ENCODE data around the gene ASPG. TPM values are rescaled to one million over a fixed set of nuclear protein-coding genes. Genes with fewer than 3 reads are reported as not detected.
"Not testable (repeated sequence)": the region's sequence is repeated elsewhere in the genome, so short reads cannot be mapped to it uniquely, and the experiment has no call there.

Gene ASPG
- total RNA-seq, 3 donors from 2014 or later = 0.19 TPM; not detected in 2

DNA sequence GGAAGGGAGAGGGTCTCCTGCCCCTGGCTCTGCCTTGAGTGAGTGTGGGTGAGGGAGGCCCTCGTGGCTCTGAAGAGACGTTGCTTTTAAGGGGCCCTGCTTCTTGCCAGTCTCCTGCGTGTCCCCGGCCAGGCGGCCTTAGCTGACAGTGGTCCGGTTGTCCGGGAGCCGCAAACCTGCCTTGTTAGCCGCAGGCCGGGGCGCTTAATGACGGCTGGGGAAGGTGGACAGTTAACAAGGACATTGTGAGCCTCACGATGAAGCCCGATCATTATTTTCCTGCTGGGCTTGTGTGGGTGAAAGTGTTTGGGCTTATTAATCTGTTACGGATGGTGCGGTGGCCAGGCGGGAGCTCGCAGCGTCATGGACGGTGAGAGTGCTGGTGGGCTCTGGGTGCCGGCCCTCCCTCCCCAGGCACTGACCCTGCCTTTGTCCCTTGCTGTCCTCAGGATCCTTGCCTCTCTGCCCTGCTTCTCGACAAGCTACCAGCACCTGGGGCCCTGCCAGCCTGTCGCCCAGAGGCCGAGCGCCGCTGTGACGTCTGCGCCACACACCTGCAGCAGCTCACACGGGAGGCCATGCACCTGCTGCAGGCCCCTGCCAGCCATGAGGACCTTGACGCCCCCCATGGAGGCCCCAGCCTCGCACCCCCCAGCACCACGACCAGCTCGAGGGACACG lies 66.2 kb downstream of the ASPG start:
- H3K4me1 Mint-ChIP-seq (ENCODE audit: low read depth) = no peaks in the 10 kb centered on the region
- no peak overlapping the region for H3K4me3 Mint-ChIP-seq
- peaks cover 2% of the 10 kb centered on the region for H3K27me3 Mint-ChIP-seq (ENCODE audit: low read depth)
- no peaks in the 10 kb centered on the region for H3K36me3 Mint-ChIP-seq (ENCODE audit: insufficient read depth)
- DNase-seq (no peak), ATAC-seq (no peak)
- H3K9me3 Mint-ChIP-seq = no peaks in the 10 kb centered on the region

DNA sequence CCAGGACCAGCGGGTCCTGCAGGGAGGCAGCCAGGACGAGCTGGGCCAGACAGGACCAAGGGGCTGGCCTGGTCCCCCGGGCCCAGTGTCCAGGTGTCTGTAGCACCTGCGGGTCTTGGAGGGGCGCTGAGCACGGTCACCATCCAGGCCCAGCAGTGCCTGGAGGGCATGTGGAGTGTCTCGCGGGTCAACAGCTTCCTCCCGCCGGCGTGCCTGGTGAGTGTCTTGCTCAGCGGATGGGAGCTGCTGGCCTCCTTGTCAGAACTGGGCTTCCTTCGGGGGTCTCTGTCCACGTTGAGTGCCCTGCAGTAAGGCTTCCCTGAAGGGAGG lies 66.7 kb downstream of the ASPG start:
- DNase-seq (no peak), ATAC-seq (no peak)
- Mint-ChIP-seq H3K9me3 (no peaks in the 10 kb centered on the region), H3K4me3 (no peak overlapping the region), H3K4me1 (ENCODE audit: low read depth) (no peaks in the 10 kb centered on the region), H3K27me3 (ENCODE audit: low read depth) (peaks cover 2% of the 10 kb centered on the region), H3K36me3 (ENCODE audit: insufficient read depth) (no peaks in the 10 kb centered on the region)

DNA sequence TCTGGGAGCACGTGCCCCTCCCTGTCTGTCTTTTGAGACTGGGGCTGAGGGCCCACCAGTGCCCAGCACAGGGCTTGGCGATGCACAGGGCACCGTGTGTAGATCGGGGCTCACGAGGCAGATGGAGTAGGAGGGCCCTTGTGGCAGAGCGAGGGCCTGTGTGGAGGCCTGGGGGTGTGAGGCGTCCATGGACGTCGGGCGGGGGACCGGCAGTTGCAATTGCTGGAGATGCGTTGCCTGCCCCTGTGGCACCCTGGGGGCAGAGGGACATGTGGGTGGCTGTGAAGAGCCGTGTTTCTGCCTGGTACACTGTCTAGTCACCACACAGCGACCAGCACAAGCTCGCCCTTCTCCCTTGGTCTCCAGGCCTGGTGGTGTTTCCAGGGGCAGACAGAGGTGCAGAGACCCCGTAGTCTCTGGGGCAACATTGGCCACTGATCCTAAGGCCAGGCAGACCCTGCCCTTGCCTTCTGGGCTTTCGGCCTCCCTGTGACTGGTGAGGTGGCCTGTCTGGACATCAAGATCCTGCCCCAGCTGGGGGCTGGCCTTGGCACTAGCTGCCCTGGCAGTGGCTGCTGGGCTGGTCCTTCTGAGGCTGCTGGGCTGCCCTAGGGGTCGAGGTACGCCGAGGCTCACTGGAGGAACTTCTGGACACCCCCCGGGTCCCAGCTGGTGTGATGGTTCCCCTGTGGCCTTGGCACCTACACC lies 67.3 kb downstream of the ASPG start:
- DNase-seq (no peak), ATAC-seq (no peak)
- Mint-ChIP-seq H3K9me3 (no peaks in the 10 kb centered on the region), H3K4me3 (no peak overlapping the region), H3K36me3 (ENCODE audit: insufficient read depth) (no peaks in the 10 kb centered on the region), H3K4me1 (ENCODE audit: low read depth) (no peaks in the 10 kb centered on the region), H3K27me3 (ENCODE audit: low read depth) (peaks cover 2% of the 10 kb centered on the region)

DNA sequence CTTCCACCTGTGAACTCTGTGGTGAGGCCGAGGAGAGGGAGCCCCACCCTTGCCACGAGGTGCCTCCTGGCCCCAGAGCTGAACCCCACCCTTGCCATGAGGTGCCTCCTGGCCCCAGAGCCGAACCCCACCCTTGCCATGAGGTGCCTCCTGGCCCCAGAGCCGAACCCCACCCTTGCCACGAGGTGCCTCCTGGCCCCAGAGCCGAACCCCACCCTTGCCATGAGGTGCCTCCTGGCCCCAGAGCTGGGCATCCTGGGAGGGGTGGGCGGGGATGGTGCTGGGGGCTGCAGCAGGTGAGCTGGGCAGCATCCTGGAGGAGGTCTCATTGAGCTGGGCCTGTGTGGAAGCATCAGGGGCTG lies 67.9 kb downstream of the ASPG start:
- not testable (repeated sequence) for H3K4me3 Mint-ChIP-seq; DNase-seq; H3K4me1 Mint-ChIP-seq (ENCODE audit: low read depth); H3K27me3 Mint-ChIP-seq (ENCODE audit: low read depth); ATAC-seq; H3K36me3 Mint-ChIP-seq (ENCODE audit: insufficient read depth); H3K9me3 Mint-ChIP-seq

DNA sequence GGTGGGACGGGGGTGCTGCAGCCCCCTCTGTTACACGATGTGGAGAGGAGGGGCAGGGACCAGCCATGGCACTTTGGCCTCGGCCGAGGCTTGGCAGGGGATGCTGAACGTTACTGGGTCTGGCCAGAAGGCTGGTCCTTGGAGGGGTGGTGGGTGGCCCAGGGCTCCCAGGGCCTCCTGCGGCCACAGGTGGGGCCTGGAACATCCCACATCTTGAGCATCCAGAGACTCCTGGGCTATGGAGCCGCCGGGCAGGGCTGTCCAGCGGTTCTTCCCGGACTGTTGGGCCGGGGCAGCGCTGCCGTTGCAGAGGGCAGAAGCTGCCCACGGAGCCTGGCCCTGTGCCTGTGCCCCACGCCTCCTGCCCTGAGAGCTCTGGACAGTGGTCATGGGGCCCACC lies 68.7 kb downstream of the ASPG start:
- H3K4me1 Mint-ChIP-seq (ENCODE audit: low read depth) = no peaks in the 10 kb centered on the region
- H3K36me3 Mint-ChIP-seq (ENCODE audit: insufficient read depth) = no peaks in the 10 kb centered on the region
- no peaks in the 10 kb centered on the region for H3K27me3 Mint-ChIP-seq (ENCODE audit: low read depth)
- H3K4me3 Mint-ChIP-seq = no peak overlapping the region
- no peak for DNase-seq
- ATAC-seq = no peak
- H3K9me3 Mint-ChIP-seq = no peaks in the 10 kb centered on the region

DNA sequence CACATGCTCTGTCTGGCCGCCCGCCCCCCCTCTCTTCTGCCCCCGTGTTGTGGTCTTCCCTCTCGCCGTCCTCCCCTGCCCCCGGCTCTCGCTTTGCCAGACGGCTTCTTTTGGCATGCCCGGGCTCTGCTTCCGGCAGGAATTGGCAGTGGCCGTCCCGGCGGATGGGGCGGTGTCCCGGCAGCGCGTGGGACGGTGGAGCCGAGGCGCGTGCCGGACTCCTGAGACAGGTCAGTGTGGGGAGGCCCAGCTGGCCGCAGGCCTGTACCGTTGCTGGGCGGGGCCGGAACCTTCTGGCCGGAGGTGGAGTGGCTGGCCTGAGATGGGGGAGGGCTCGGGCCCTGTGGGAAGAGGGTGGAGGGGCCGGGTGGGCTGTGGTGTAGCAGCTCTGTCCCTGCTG lies 70.0 kb downstream of the ASPG start:
- H3K36me3 Mint-ChIP-seq (ENCODE audit: insufficient read depth) = no peaks in the 10 kb centered on the region
- H3K4me1 Mint-ChIP-seq (ENCODE audit: low read depth) = no peaks in the 10 kb centered on the region
- H3K4me3 Mint-ChIP-seq = no peak overlapping the region
- ATAC-seq (no peak), DNase-seq (no peak)
- no peaks in the 10 kb centered on the region for H3K27me3 Mint-ChIP-seq (ENCODE audit: low read depth)
- no peaks in the 10 kb centered on the region for H3K9me3 Mint-ChIP-seq

DNA sequence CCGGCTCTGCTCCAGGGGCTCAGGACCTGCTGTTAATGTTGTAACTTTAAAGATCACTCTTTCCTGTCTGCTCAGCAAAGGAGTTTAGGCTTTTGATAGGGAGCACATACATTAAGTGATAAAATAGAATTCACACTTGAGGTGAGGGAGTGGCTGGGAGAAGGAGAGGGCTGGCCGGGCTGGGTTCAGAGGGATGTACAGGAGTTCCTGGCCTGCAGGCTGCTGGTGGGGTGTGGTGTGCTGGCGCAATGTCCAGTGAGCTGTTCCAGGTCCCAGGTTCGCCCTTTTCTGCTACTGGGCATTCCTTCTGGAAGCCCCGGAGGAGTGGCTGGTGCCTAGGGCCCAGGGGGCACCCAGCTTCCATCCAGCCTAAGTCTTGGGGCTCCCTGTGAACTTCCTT lies 70.6 kb downstream of the ASPG start:
- Mint-ChIP-seq H3K4me3 (no peak overlapping the region), H3K27me3 (ENCODE audit: low read depth) (no peaks in the 10 kb centered on the region), H3K4me1 (ENCODE audit: low read depth) (no peaks in the 10 kb centered on the region), H3K9me3 (no peaks in the 10 kb centered on the region), H3K36me3 (ENCODE audit: insufficient read depth) (no peaks in the 10 kb centered on the region)
- DNase-seq (no peak), ATAC-seq (no peak)

DNA sequence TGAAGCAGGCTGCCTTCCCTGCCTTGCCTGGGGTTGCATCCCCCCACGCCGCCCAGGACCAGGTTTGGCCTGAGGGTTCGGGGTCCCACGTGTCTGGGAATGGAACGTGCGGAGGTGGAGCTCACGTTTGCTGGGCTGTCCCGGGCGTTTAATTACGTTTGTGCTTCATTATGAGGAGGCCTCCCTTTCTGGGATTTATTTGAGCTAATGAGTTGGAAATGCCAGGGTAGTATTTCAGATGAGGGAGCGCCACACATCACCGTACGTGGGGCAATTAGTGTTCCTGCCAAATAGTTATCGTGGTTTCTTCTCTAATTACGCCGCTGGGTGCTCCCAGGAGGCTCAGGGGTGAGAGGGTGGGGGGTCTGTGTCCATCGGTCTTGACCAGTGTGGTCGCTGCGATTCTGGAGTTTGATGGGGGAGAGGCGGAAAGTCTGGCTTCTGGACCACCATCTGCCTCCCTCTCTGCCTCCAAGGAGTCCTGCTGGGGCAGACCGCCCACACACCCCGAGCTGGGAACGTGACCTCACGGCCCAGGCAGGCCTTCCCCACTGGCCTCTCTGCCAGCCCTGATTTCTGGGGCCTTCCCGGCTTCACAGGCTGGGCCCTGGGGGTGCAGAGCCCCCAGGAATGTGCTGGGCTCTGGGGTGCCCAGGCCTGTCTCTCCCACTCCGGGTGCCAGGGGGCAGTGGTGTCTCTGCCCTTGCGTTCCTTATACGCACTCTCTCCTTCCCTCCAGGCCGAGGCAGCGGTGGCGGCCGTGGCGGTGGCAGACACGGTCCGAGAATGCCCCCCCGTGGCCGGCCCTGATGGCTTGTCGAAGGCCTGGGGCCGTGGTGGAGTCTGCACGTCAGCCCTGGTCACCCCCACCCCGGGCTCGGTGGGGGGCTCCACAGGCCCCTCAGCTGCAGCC lies 71.8 kb downstream of the ASPG start:
- no peak for ATAC-seq
- H3K27me3 Mint-ChIP-seq (ENCODE audit: low read depth) = no peaks in the 10 kb centered on the region
- no peak overlapping the region for H3K4me3 Mint-ChIP-seq
- H3K36me3 Mint-ChIP-seq (ENCODE audit: insufficient read depth) = no peaks in the 10 kb centered on the region
- no peaks in the 10 kb centered on the region for H3K9me3 Mint-ChIP-seq
- no peaks in the 10 kb centered on the region for H3K4me1 Mint-ChIP-seq (ENCODE audit: low read depth)
- no peak for DNase-seq

DNA sequence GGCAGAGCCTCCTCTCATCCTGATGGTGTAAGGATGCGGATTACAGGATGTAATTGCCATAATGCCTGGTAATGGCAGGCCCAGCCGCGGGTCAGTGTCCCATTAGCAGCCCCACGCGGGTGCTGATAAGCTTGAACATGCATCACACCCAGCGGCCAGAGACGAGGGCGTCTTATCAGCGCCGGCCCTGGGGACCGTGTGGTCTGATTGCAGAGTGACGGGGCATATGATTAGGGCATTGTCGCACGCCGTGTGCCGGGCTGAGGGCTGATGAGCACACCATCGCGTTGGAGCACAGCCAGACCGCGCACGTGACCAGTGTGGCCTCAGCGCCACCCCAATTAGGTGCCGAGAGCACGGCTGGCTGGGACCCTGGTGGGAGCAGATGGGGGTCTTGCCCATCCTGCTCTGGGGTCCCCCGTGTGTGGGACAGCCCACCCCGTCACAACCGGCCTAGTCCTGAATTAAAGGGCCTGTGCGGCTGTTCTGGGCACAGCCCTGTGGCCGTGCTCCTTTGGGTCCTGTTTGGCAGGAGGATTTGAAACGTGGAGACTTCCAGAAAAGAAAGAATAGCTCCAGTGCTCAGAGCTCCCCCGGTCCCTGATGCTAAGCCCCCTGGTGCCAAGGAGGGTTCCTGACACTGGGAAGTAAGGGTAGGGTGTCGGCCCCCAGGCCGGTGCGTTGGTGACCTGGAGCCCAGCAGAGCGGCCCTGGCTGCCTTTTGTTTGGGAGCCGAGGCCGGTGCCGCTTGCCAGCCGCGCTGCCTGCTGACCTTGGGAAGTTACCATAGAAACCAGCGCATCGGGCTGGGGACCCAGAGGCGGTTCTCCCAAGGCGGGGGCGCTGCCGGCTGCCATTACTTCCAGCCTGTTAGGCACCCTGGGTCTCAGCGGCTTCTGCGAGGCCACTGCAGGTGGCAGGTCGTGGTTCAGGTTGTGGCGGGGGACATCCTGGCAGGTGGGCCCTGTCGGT lies 73.6 kb downstream of the ASPG start:
- no peak overlapping the region for H3K4me3 Mint-ChIP-seq
- H3K4me1 Mint-ChIP-seq (ENCODE audit: low read depth) = no peaks in the 10 kb centered on the region
- H3K27me3 Mint-ChIP-seq (ENCODE audit: low read depth) = no peaks in the 10 kb centered on the region
- no peak for DNase-seq
- ATAC-seq = no peak
- no peaks in the 10 kb centered on the region for H3K9me3 Mint-ChIP-seq
- no peaks in the 10 kb centered on the region for H3K36me3 Mint-ChIP-seq (ENCODE audit: insufficient read depth)

DNA sequence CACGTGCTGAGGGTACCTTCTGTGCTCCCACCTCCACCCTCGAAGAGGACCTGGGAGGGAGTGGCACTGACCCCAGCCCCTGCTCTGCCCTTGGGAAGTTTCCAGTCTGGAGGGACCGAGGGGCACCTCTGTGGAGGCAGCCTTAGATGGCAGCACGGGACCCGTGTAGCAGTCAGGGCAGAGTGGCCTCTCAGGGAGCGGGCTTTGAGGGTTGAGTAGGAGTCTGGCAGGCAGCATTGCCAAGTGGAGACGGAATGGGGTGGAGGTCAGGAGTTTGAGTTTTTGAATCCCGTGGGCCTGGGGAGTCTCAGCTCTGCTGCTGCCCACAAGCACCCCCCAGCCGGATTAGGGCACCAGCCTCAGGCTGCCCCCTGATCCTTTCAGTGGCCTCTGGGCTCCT lies 74.5 kb downstream of the ASPG start:
- H3K9me3 Mint-ChIP-seq = no peaks in the 10 kb centered on the region
- no peaks in the 10 kb centered on the region for H3K36me3 Mint-ChIP-seq (ENCODE audit: insufficient read depth)
- H3K4me3 Mint-ChIP-seq = no peak overlapping the region
- H3K4me1 Mint-ChIP-seq (ENCODE audit: low read depth) = no peaks in the 10 kb centered on the region
- no peaks in the 10 kb centered on the region for H3K27me3 Mint-ChIP-seq (ENCODE audit: low read depth)
- ATAC-seq (no peak), DNase-seq (no peak)

DNA sequence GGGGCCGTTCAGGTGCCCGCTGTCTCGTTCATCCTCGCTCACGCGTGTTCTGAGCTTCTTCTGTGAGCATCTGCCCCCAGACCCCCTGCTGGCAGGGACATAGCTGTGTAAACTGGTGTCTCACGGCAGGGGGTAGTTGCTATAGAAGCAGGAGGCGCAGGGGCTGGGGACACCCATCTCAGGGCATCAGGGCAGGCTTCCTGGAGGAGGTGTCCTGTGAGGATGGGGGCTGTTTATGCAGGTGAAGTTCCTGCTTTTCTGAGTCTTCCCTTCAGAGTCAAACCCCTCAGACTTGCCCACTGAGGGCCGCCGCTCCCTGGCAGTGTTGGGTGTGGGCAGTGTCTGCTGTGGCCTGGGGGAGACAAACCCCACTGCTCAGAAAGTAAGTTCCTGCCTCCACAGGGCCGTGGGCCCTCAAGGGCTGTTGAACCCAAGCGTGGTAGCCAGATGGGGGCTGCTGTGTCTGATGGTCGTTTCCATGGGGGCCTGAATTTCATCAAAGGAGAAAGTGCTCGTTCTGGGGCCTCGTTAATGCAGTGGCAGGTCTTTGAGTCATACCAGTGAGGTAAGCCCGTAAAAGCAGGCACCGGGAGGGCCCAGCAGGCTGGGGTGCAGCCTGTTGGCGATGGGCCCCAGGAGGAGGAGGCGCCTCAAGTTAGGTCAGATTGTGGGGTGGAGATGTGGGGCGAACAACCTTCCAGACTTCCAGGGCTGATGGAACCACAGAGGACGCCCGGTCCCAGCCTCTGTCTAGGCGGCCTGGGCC lies 76.3 kb downstream of the ASPG start:
- no peaks in the 10 kb centered on the region for H3K9me3 Mint-ChIP-seq
- DNase-seq = no peak
- H3K4me1 Mint-ChIP-seq (ENCODE audit: low read depth) = no peaks in the 10 kb centered on the region
- ATAC-seq = no peak
- H3K4me3 Mint-ChIP-seq = no peak overlapping the region
- no peaks in the 10 kb centered on the region for H3K36me3 Mint-ChIP-seq (ENCODE audit: insufficient read depth)
- no peaks in the 10 kb centered on the region for H3K27me3 Mint-ChIP-seq (ENCODE audit: low read depth)

DNA sequence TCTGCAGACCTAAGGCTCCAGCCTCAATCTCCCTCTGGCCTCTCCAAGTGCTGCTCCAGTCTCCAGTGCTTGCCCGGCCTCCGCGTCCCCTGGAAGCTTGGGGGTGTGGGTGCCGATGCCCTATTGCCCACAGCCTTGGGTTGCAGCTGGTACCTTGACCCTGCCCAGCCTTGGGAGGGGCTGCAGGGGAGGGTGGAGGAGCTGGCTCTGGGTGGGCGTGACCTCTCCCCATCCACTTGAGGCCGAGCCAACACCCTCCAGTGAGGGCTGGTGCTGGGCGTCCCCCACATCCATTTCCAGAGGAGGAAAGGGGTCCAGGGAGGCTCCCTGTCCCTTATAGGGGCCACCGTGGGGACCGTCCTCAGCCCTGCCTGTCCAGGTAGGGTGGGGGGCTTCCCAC lies 77.0 kb downstream of the ASPG start:
- H3K27me3 Mint-ChIP-seq (ENCODE audit: low read depth) = no peaks in the 10 kb centered on the region
- H3K9me3 Mint-ChIP-seq = no peaks in the 10 kb centered on the region
- no peak overlapping the region for H3K4me3 Mint-ChIP-seq
- DNase-seq (no peak), ATAC-seq (no peak)
- no peaks in the 10 kb centered on the region for H3K4me1 Mint-ChIP-seq (ENCODE audit: low read depth)
- H3K36me3 Mint-ChIP-seq (ENCODE audit: insufficient read depth) = no peaks in the 10 kb centered on the region

DNA sequence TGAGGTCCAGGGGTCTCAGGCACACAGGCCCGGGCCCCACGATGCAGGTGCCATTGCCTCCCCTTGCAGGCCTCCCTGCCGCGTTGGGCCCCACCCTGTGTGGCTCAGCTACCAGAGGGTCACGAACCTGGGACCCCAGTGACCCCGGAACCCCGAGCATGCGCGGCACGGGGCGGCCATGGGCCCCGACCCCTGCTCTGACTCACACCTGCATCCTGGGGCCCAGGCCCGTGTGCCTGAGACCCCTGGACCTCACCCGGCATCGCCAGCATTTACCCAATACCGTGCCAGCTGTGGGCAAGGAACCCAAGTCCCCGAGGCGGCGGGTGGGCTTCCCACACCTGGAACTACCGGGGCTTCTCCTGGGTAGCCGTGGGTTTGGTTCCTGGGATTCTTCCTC lies 78.0 kb downstream of the ASPG start:
- Mint-ChIP-seq H3K9me3 (no peaks in the 10 kb centered on the region), H3K36me3 (ENCODE audit: insufficient read depth) (no peaks in the 10 kb centered on the region), H3K4me1 (ENCODE audit: low read depth) (no peaks in the 10 kb centered on the region), H3K27me3 (ENCODE audit: low read depth) (no peaks in the 10 kb centered on the region), H3K4me3 (no peak overlapping the region)
- no peak for ATAC-seq
- no peak for DNase-seq

All from activated T-cell treated with anti-CD3 and anti-CD28 coated beads, Interleukin-2, amount 50 U/mL, for 4 hours (primary cell).